OCI-LY7 (cell line): ENCODE measurements around the gene DAPK1. TPM values are rescaled to one million over a fixed set of nuclear protein-coding genes. Genes with fewer than 3 reads are reported as not detected.

Experiments used
- BruUV-seq: library from RNA; stranded (reverse); fragments of 400-500 nt; replicated peaks from 2 replicates; lab custom pipeline; 2021; lab: Mats Ljungman, UMichigan
- CTCF ChIA-PET: fragments of 300-600 bp; sonication (Branson Sonifier 250); formaldehyde crosslinking; loops from one replicate; lab custom pipeline; 2022; ENCODE audit warnings: antibody characterized with exemption; ENCODE audit not compliant: unreplicated experiment; lab: Charles Lee
- POLR2A ChIA-PET: fragments of 300-600 bp; sonication (Branson Sonifier 250); formaldehyde crosslinking; loops from one replicate; lab custom pipeline; 2022; ENCODE audit warnings: antibody characterized with exemption; lab: Charles Lee
- DNase-seq: peaks from one replicate; pipeline ENCODE4 v3.0.0-alpha.2; 2015; ENCODE audit warnings: low spot score
- H2AFZ ChIP-seq: fragments of 200-600 bp; sonication (generic), shearing (Covaris generic); 2 replicates; pipeline ENCODE4 v1.6.1; 2014; ENCODE audit warnings: mild to moderate bottlenecking, antibody characterized with exemption, low read length, moderate library complexity
- H3K27ac ChIP-seq: fragments of 200-600 bp; sonication (generic); 2 replicates; pipeline ENCODE4 v1.5.1; 2014; ENCODE audit warnings: mixed run types, low read depth, mild to moderate bottlenecking, moderate library complexity, low read length, inconsistent platforms; ENCODE audit not compliant: poor library complexity, severe bottlenecking
- H3K36me3 ChIP-seq: fragments of 200-600 bp; sonication (generic); 2 replicates; pipeline ENCODE4 v1.6.1; 2014; ENCODE audit warnings: mild to moderate bottlenecking, antibody characterized with exemption, low read length, moderate library complexity, mixed read lengths; ENCODE audit not compliant: insufficient read depth
- H3K4me1 ChIP-seq: fragments of 200-600 bp; sonication (generic); 2 replicates; pipeline ENCODE4 v1.5.1; 2014; ENCODE audit warnings: mild to moderate bottlenecking, low read length; ENCODE audit not compliant: insufficient read depth, poor library complexity, severe bottlenecking
- H3K4me2 ChIP-seq: fragments of 200-600 bp; sonication (generic); 2 replicates; pipeline ENCODE4 v1.6.1; 2014; ENCODE audit warnings: mild to moderate bottlenecking, low read length
- H3K4me3 ChIP-seq: fragments of 200-600 bp; sonication (generic); 2 replicates; pipeline ENCODE4 v1.5.1; 2014; ENCODE audit warnings: mild to moderate bottlenecking, low read depth, low read length; ENCODE audit not compliant: poor library complexity, severe bottlenecking
- H3K79me2 ChIP-seq: fragments of 200-600 bp; sonication (generic); 2 replicates; pipeline ENCODE4 v1.6.1; 2016; ENCODE audit warnings: low read depth, mild to moderate bottlenecking, low read length, moderate library complexity, mixed read lengths; ENCODE audit not compliant: insufficient read depth
- H3K9me2 ChIP-seq: fragments of 200-600 bp; sonication (generic); 2 replicates; pipeline ENCODE4 v1.6.1; 2016; ENCODE audit warnings: mild to moderate bottlenecking, low read length, mixed read lengths; ENCODE audit not compliant: insufficient read depth
- H3K9me3 ChIP-seq: fragments of 200-600 bp; sonication (generic); 2 replicates; pipeline ENCODE4 v1.6.1; 2014; ENCODE audit warnings: mild to moderate bottlenecking, mixed run types, low read length, mixed read lengths
- H4K20me1 ChIP-seq: fragments of 200-600 bp; sonication (generic); 2 replicates; pipeline ENCODE4 v1.6.1; 2014; ENCODE audit warnings: mild to moderate bottlenecking, antibody characterized with exemption, low read length, moderate library complexity, mixed read lengths; ENCODE audit not compliant: insufficient read depth
- EZH2phosphoT487 ChIP-seq: fragments of 200-600 bp; sonication (generic); IDR thresholded peaks from 2 replicates; pipeline ENCODE4 v1.6.1; 2018; ENCODE audit warnings: low read depth, borderline replicate concordance, mild to moderate bottlenecking, mixed run types, antibody characterized with exemption, low read length, moderate library complexity, mixed read lengths
- intact Hi-C: fragments of 100-400 bp; cut with micrococcal nuclease; formaldehyde crosslinking; loops from one replicate; pipeline ENCODE4 v1.10.0; 2022; ENCODE audit not compliant: unreplicated experiment
- total RNA-seq, 2 experiments: library from RNA; depleted of rRNA in 1 of 2; stranded (reverse); fragments of >200 nt in 1 of 2; shearing (Covaris generic) in 1 of 2; gene quantifications; 2 replicates each; pipeline ENCODE4 v1.2.3, GENCODE V29; 2014 to 2022
- TF ChIP-seq, protein P1 (sequence below): fragments of 200-600 bp; sonication (generic); conservative IDR thresholded peaks from 2 replicates; pipeline ENCODE4 v1.5.1; 2014; ENCODE audit warnings: mild to moderate bottlenecking, antibody characterized with exemption, low read length, moderate library complexity, mixed read lengths

DAPK1 gene
- total RNA-seq, 2 experiments from 2014 or later: 0.25 to 3.5 TPM

DNA sequence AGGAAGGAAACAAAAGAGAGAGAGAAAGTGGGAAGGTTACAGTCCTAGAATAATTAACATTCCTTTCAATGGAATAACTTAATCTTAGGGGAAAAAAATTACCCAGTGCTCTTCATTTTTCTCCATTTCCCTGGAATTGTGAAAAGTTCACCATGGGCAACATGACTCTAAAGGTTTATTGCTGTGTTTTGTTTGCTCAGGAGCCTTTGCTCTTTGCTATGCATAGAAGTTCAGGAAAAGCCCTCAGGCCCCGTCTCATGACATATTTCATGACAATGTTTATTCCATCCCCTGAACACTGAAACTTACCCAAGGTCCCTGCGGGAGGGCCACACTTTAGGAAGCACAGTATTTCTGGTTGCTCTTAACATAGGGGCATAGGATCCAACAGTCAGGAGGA lies 218.5 kb downstream of the DAPK1 start:
- H4K20me1 ChIP-seq: no peaks in the 10 kb centered on the region
- intact Hi-C loops: no loop called here

DNA sequence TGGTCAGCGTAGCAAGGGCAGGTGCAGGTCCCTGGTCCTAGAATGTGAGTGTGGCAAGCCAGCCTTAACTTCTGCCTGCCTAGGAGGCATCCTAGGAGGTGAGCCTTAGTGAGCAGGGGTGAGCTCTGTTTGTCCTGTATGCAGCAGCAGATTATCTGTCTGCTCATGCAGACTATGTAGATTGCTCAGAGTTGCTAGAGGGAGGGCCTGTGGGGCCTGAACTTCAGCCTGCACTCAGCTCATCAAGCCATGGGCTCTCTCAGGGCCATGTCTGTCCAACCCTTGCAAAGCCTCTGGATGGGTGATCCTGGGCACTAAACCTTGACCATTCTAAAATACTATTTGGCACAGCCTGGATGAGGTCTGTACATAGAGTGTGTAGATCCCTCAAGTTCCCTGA lies 219.8 kb downstream of the DAPK1 start:
- TF ChIP-seq, protein P1, sequence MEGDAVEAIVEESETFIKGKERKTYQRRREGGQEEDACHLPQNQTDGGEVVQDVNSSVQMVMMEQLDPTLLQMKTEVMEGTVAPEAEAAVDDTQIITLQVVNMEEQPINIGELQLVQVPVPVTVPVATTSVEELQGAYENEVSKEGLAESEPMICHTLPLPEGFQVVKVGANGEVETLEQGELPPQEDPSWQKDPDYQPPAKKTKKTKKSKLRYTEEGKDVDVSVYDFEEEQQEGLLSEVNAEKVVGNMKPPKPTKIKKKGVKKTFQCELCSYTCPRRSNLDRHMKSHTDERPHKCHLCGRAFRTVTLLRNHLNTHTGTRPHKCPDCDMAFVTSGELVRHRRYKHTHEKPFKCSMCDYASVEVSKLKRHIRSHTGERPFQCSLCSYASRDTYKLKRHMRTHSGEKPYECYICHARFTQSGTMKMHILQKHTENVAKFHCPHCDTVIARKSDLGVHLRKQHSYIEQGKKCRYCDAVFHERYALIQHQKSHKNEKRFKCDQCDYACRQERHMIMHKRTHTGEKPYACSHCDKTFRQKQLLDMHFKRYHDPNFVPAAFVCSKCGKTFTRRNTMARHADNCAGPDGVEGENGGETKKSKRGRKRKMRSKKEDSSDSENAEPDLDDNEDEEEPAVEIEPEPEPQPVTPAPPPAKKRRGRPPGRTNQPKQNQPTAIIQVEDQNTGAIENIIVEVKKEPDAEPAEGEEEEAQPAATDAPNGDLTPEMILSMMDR: no peak
- TF ChIP-seq EZH2phosphoT487: no peak
- no peaks in the 10 kb centered on the region for H3K79me2 ChIP-seq
- H3K4me2 ChIP-seq: no peak overlapping the region
- no peaks in the 10 kb centered on the region for H3K4me1 ChIP-seq
- intact Hi-C loops: no loop called here
- no peak overlapping the region for H3K27ac ChIP-seq
- H3K9me2 ChIP-seq: no peaks in the 10 kb centered on the region
- H3K4me3 ChIP-seq: no peak overlapping the region
- H4K20me1 ChIP-seq: no peaks in the 10 kb centered on the region
- no TSS peak for BruUV-seq
- H2AFZ ChIP-seq: no peak overlapping the region
- no peaks in the 10 kb centered on the region for H3K9me3 ChIP-seq
- DNase-seq: no peak
- CTCF ChIA-PET: no interaction called here
- no peaks in the 10 kb centered on the region for H3K36me3 ChIP-seq
- POLR2A ChIA-PET: no interaction called here

More for the DNA sequence above, 218.5 kb downstream of the DAPK1 start:
- no peak overlapping the region for H3K4me3 ChIP-seq
- no peak for TF ChIP-seq EZH2phosphoT487
- TF ChIP-seq, protein P1: no peak
- H3K36me3 ChIP-seq: no peaks in the 10 kb centered on the region
- no peaks in the 10 kb centered on the region for H3K79me2 ChIP-seq
- ChIA-PET CTCF (no interaction called here), POLR2A (no interaction called here)
- H2AFZ ChIP-seq: no peak overlapping the region
- no peak for DNase-seq
- no peaks in the 10 kb centered on the region for H3K4me1 ChIP-seq
- no peaks in the 10 kb centered on the region for H3K9me3 ChIP-seq
- BruUV-seq: no TSS peak
- H3K4me2 ChIP-seq: no peak overlapping the region
- no peaks in the 10 kb centered on the region for H3K9me2 ChIP-seq
- no peak overlapping the region for H3K27ac ChIP-seq

DNA sequence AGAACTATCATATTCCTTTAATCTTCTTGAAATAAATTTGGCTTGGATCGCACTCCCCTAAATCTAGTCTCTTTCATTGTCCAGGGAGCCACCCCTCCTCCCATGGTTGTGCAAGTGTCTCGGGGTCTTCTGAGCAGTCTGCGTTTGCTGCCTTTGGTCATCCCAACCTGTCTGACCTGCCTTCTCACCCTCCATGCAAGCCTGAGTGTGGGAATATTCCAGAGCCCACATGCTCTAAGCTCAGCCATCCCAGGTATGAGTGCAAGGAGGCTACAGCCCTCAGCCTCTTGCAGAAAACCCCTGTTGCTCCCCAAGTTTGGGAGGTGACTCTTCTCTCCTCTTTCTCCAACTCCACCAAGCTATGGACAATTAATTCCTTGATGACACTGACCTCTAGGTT lies 220.6 kb downstream of the DAPK1 start:
- no peaks in the 10 kb centered on the region for H3K9me2 ChIP-seq
- no peaks in the 10 kb centered on the region for H3K79me2 ChIP-seq
- no peak overlapping the region for H3K4me2 ChIP-seq
- no peak overlapping the region for H3K4me3 ChIP-seq
- no peak overlapping the region for H2AFZ ChIP-seq
- CTCF ChIA-PET: no interaction called here
- no peak for DNase-seq
- no peaks in the 10 kb centered on the region for H4K20me1 ChIP-seq
- intact Hi-C loops: no loop called here
- H3K9me3 ChIP-seq: no peaks in the 10 kb centered on the region
- no peak for TF ChIP-seq EZH2phosphoT487
- TF ChIP-seq, protein P1: no peak
- no peak overlapping the region for H3K27ac ChIP-seq
- H3K36me3 ChIP-seq: no peaks in the 10 kb centered on the region
- BruUV-seq: no TSS peak
- no peaks in the 10 kb centered on the region for H3K4me1 ChIP-seq
- POLR2A ChIA-PET: no interaction called here
